GM23338 (cell line): ENCODE measurements around the gene TSPO2. TPM values are rescaled to one million over a fixed set of nuclear protein-coding genes. Genes with fewer than 3 reads are reported as not detected.
"Not testable (repeated sequence)": the region's sequence is repeated elsewhere in the genome, so short reads cannot be mapped to it uniquely, and the experiment has no call there.

Experiments used
- ATAC-seq: fragments of 200-7000 bp; cut with Tn5 transposase; 3 replicates; pipeline ENCODE4 v1.9.1; 2020
- DNase-seq: peaks from one replicate; pipeline ENCODE4 v3.0.0-alpha.2; 2015; ENCODE audit warnings: low spot score
- H2AFZ ChIP-seq: fragments of 200-600 bp; sonication (generic); 2 replicates; pipeline ENCODE4 v1.8.0; 2016; ENCODE audit warnings: antibody characterized with exemption, mild to moderate bottlenecking, moderate library complexity
- H3F3A ChIP-seq: fragments of 200-600 bp; sonication (generic); replicated peaks from 2 replicates; pipeline ENCODE4 v1.8.0; 2017; ENCODE audit warnings: antibody characterized with exemption, mixed run types, low read depth
- H3K27ac ChIP-seq: fragments of 200-600 bp; sonication (generic); 2 replicates; pipeline ENCODE4 v1.6.1; 2016; ENCODE audit warnings: low read depth
- H3K27me3 ChIP-seq: fragments of 200-600 bp; sonication (generic); 2 replicates; pipeline ENCODE4 v1.8.0; 2016; ENCODE audit warnings: mild to moderate bottlenecking, mixed run types, moderate library complexity; ENCODE audit not compliant: insufficient read depth
- H3K36me3 ChIP-seq: fragments of 200-600 bp; sonication (generic); 2 replicates; pipeline ENCODE4 v1.8.0; 2016; ENCODE audit warnings: mild to moderate bottlenecking; ENCODE audit not compliant: insufficient read depth
- H3K4me1 ChIP-seq: fragments of 200-600 bp; sonication (generic); 2 replicates; pipeline ENCODE4 v1.8.0; 2016; ENCODE audit warnings: mild to moderate bottlenecking, moderate library complexity; ENCODE audit not compliant: insufficient read depth
- H3K4me2 ChIP-seq: fragments of 200-600 bp; sonication (generic); 2 replicates; pipeline ENCODE4 v1.7.1; 2017; ENCODE audit warnings: mixed run types
- H3K4me3 ChIP-seq: fragments of 200-600 bp; sonication (generic); 2 replicates; pipeline ENCODE4 v1.6.1; 2016; ENCODE audit warnings: mixed run types
- H3K79me2 ChIP-seq: fragments of 200-600 bp; sonication (generic); replicated peaks from 2 replicates; pipeline ENCODE4 v1.8.0; 2017; ENCODE audit warnings: mild to moderate bottlenecking; ENCODE audit not compliant: insufficient read depth
- H3K9me2 ChIP-seq: fragments of 200-600 bp; sonication (generic); 2 replicates; pipeline ENCODE4 v1.8.0; 2017; ENCODE audit not compliant: insufficient read depth
- H4K20me1 ChIP-seq: fragments of 200-600 bp; sonication (generic); replicated peaks from 2 replicates; pipeline ENCODE4 v1.8.0; 2017; ENCODE audit warnings: mild to moderate bottlenecking; ENCODE audit not compliant: insufficient read depth
- H3K27ac Mint-ChIP-seq: 2 replicates; pipeline ENCODE4 v1.8.0; 2020; ENCODE audit warnings: inconsistent platforms, mild to moderate bottlenecking, moderate library complexity, mixed read lengths
- H3K27me3 Mint-ChIP-seq: 3 replicates; pipeline ENCODE4 v1.8.0; 2022; ENCODE audit warnings: low read depth, mild to moderate bottlenecking, moderate library complexity, mixed read lengths, inconsistent platforms; ENCODE audit not compliant: insufficient read depth, poor library complexity
- H3K36me3 Mint-ChIP-seq: 3 replicates; pipeline ENCODE4 v1.8.0; 2021; ENCODE audit warnings: low read depth, mild to moderate bottlenecking, inconsistent platforms, moderate library complexity, mixed read lengths
- H3K4me1 Mint-ChIP-seq: 3 replicates; pipeline ENCODE4 v1.8.0; 2020; ENCODE audit warnings: mild to moderate bottlenecking, inconsistent platforms, mixed read lengths
- H3K4me3 Mint-ChIP-seq: 3 replicates; pipeline ENCODE4 v1.8.0; 2021; ENCODE audit warnings: moderate library complexity, mild to moderate bottlenecking, inconsistent platforms, mixed read lengths
- H3K9me3 Mint-ChIP-seq: 3 replicates; pipeline ENCODE4 v1.8.0; 2020; ENCODE audit warnings: moderate library complexity, mild to moderate bottlenecking, inconsistent platforms, mixed read lengths
- CREB1 ChIP-seq: fragments of 250-450 bp; sonication (Bioruptor Pico); IDR thresholded peaks from 2 replicates; pipeline ENCODE4 v1.5.0; 2020; ENCODE audit warnings: low read depth, mild to moderate bottlenecking, moderate library complexity
- JUNB ChIP-seq: IDR thresholded peaks from one replicate; pipeline ENCODE4 v1.6.1; 2016; ENCODE audit warnings: antibody characterized with exemption; ENCODE audit not compliant: unreplicated experiment
- NANOG ChIP-seq: IDR thresholded peaks from 2 replicates; pipeline ENCODE4 v1.6.1; 2016; ENCODE audit warnings: antibody characterized with exemption, borderline replicate concordance
- POLR2AphosphoS5 ChIP-seq: IDR thresholded peaks from 2 replicates; pipeline ENCODE4 v1.6.1; 2016; ENCODE audit warnings: antibody characterized with exemption, low read depth
- STAT1 ChIP-seq: IDR thresholded peaks from one replicate; pipeline ENCODE4 v1.6.1; 2016; ENCODE audit warnings: antibody characterized with exemption; ENCODE audit not compliant: unreplicated experiment
- ZNF114 ChIP-seq: fragments of 250-450 bp; sonication (Bioruptor Pico); IDR thresholded peaks from 2 replicates; pipeline ENCODE4 v1.5.0; 2020; ENCODE audit warnings: mild to moderate bottlenecking, moderate library complexity
- ZNF331 ChIP-seq: fragments of 250-450 bp; sonication (Bioruptor Pico); IDR thresholded peaks from 2 replicates; pipeline ENCODE4 v1.5.0; 2020; ENCODE audit warnings: low read depth, mild to moderate bottlenecking, moderate library complexity
- polyA plus RNA-seq: library from polyadenylated mRNA; unstranded; fragments of >200 nt; fragmentation: Nextera tagmentation; extraction: Ambion mirVana; gene quantifications from 2 replicates; pipeline ENCODE4 v1.2.1, GENCODE V29; 2016
- total RNA-seq: library from RNA; depleted of rRNA; stranded (reverse); fragments of >200 nt; shearing (Covaris generic); gene quantifications from 2 replicates; pipeline ENCODE4 v1.2.3, GENCODE V29; 2014
- TF ChIP-seq, protein P1 (sequence below): fragments of 250-450 bp; sonication (Bioruptor Pico); IDR thresholded peaks from 2 replicates; pipeline ENCODE4 v1.5.0; 2020; ENCODE audit warnings: mild to moderate bottlenecking, moderate library complexity
- TF ChIP-seq, protein P2 (sequence below), 2 experiments: fragments of 200-600 bp in 1 of 2; sonication (generic) in 1 of 2; conservative IDR thresholded peaks; 2 replicates each; pipeline versions ENCODE4 v1.5.1 to v1.6.1; 2016 to 2017; ENCODE audit warnings: antibody characterized with exemption in 2 of 2, low read depth in 2 of 2, mild to moderate bottlenecking in 2 of 2, moderate library complexity in 1 of 2

TSPO2 gene
- total and polyA plus RNA-seq, 2 experiments from 2014 or later: 0.31 TPM; not detected in 1

DNA sequence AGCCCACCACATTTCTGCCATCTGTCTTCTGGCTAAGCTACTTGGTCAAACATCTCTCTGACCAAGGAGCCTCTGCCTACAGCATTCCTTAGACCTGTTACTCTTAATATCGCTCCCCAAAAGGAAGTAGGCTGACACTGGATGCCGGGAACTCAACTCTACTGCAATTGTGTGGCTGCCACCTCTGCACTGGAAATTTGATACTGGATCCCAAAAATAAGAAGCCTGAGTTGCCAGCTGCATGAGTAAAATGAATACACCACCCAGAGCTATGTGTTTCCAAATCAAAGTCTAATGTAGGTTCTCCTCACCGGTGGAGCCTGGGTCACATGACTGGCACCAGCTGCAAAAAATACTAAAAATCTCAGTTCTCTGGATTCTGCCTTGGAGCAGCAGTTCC lies 40.1 kb upstream of the TSPO2 start:
- H3K27ac Mint-ChIP-seq: no peak overlapping the region
- no peak overlapping the region for H2AFZ ChIP-seq

GRCh38 chr6:41006217-41006616 lies 36.0 kb upstream of the TSPO2 start:
- not testable (repeated sequence) for H3K27me3 Mint-ChIP-seq, H2AFZ ChIP-seq, H3K4me3 Mint-ChIP-seq, H3K4me3 ChIP-seq, H3K36me3 ChIP-seq, H3F3A ChIP-seq, H3K27ac ChIP-seq, H3K27ac Mint-ChIP-seq, H3K79me2 ChIP-seq, H4K20me1 ChIP-seq, H3K27me3 ChIP-seq, H3K36me3 Mint-ChIP-seq, H3K9me3 Mint-ChIP-seq, H3K4me1 ChIP-seq, H3K4me2 ChIP-seq
- peak; percentile 86 for DNase-seq
- TF ChIP-seq CREB1 (CRISPR knock-in tag): peak; percentile 44; the same call in 1 of the 2 replicates
- TF ChIP-seq, protein P1, sequence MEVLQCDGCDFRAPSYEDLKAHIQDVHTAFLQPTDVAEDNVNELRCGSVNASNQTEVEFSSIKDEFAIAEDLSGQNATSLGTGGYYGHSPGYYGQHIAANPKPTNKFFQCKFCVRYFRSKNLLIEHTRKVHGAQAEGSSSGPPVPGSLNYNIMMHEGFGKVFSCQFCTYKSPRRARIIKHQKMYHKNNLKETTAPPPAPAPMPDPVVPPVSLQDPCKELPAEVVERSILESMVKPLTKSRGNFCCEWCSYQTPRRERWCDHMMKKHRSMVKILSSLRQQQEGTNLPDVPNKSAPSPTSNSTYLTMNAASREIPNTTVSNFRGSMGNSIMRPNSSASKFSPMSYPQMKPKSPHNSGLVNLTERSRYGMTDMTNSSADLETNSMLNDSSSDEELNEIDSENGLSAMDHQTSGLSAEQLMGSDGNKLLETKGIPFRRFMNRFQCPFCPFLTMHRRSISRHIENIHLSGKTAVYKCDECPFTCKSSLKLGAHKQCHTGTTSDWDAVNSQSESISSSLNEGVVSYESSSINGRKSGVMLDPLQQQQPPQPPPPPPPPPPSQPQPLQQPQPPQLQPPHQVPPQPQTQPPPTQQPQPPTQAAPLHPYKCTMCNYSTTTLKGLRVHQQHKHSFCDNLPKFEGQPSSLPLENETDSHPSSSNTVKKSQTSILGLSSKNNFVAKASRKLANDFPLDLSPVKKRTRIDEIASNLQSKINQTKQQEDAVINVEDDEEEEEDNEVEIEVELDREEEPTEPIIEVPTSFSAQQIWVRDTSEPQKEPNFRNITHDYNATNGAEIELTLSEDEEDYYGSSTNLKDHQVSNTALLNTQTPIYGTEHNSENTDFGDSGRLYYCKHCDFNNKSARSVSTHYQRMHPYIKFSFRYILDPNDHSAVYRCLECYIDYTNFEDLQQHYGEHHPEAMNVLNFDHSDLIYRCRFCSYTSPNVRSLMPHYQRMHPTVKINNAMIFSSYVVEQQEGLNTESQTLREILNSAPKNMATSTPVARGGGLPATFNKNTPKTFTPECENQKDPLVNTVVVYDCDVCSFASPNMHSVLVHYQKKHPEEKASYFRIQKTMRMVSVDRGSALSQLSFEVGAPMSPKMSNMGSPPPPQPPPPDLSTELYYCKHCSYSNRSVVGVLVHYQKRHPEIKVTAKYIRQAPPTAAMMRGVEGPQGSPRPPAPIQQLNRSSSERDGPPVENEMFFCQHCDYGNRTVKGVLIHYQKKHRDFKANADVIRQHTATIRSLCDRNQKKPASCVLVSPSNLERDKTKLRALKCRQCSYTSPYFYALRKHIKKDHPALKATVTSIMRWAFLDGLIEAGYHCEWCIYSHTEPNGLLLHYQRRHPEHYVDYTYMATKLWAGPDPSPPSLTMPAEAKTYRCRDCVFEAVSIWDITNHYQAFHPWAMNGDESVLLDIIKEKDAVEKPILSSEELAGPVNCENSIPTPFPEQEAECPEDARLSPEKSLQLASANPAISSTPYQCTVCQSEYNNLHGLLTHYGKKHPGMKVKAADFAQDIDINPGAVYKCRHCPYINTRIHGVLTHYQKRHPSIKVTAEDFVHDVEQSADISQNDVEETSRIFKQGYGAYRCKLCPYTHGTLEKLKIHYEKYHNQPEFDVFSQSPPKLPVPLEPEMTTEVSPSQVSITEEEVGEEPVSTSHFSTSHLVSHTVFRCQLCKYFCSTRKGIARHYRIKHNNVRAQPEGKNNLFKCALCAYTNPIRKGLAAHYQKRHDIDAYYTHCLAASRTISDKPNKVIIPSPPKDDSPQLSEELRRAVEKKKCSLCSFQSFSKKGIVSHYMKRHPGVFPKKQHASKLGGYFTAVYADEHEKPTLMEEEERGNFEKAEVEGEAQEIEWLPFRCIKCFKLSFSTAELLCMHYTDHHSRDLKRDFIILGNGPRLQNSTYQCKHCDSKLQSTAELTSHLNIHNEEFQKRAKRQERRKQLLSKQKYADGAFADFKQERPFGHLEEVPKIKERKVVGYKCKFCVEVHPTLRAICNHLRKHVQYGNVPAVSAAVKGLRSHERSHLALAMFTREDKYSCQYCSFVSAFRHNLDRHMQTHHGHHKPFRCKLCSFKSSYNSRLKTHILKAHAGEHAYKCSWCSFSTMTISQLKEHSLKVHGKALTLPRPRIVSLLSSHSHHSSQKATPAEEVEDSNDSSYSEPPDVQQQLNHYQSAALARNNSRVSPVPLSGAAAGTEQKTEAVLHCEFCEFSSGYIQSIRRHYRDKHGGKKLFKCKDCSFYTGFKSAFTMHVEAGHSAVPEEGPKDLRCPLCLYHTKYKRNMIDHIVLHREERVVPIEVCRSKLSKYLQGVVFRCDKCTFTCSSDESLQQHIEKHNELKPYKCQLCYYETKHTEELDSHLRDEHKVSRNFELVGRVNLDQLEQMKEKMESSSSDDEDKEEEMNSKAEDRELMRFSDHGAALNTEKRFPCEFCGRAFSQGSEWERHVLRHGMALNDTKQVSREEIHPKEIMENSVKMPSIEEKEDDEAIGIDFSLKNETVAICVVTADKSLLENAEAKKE (CRISPR knock-in tag): peak; percentile 72; the same call in 1 of the 2 replicates
- TF ChIP-seq, protein P2, sequence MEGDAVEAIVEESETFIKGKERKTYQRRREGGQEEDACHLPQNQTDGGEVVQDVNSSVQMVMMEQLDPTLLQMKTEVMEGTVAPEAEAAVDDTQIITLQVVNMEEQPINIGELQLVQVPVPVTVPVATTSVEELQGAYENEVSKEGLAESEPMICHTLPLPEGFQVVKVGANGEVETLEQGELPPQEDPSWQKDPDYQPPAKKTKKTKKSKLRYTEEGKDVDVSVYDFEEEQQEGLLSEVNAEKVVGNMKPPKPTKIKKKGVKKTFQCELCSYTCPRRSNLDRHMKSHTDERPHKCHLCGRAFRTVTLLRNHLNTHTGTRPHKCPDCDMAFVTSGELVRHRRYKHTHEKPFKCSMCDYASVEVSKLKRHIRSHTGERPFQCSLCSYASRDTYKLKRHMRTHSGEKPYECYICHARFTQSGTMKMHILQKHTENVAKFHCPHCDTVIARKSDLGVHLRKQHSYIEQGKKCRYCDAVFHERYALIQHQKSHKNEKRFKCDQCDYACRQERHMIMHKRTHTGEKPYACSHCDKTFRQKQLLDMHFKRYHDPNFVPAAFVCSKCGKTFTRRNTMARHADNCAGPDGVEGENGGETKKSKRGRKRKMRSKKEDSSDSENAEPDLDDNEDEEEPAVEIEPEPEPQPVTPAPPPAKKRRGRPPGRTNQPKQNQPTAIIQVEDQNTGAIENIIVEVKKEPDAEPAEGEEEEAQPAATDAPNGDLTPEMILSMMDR (conservative IDR thresholded peaks at IDR 0.05; ENCODE audit: low read depth in 2 of 2): peak; percentile 78 to 82
- H3K4me1 Mint-ChIP-seq: peaks cover 11% of the 10 kb centered on the region
- ATAC-seq: peak; percentile 94
- H3K9me2 ChIP-seq: peaks cover 12% of the 10 kb centered on the region; the same call in 1 of the 2 replicates

More for the DNA sequence above, 40.1 kb upstream of the TSPO2 start:
- Mint-ChIP-seq H3K36me3 (no peaks in the 10 kb centered on the region; the same call in 2 of the 3 replicates), H3K4me1 (peaks cover 47% of the 10 kb centered on the region), H3K4me3 (no peak overlapping the region), H3K9me3 (no peaks in the 10 kb centered on the region), H3K27me3 (peaks cover 3% of the 10 kb centered on the region)
- Histone ChIP-seq H3F3A (no peaks in the 10 kb centered on the region; the same call in 1 of the 2 replicates), H4K20me1 (no peaks in the 10 kb centered on the region), H3K4me2 (no peak overlapping the region), H3K36me3 (no peaks in the 10 kb centered on the region), H3K79me2 (no peaks in the 10 kb centered on the region), H3K9me2 (peaks cover 12% of the 10 kb centered on the region), H3K27me3 (no peaks in the 10 kb centered on the region), H3K27ac (no peak overlapping the region), H3K4me1 (peaks cover 21% of the 10 kb centered on the region), H3K4me3 (no peak overlapping the region)
- TF ChIP-seq ZNF114 (CRISPR knock-in tag): no peak
- no peak for TF ChIP-seq ZNF331 (CRISPR knock-in tag)
- no peak for TF ChIP-seq STAT1
- no peak for TF ChIP-seq JUNB
- TF ChIP-seq NANOG: no peak
- no peak for TF ChIP-seq POLR2AphosphoS5
- no peak for ATAC-seq
- no peak for DNase-seq

DNA sequence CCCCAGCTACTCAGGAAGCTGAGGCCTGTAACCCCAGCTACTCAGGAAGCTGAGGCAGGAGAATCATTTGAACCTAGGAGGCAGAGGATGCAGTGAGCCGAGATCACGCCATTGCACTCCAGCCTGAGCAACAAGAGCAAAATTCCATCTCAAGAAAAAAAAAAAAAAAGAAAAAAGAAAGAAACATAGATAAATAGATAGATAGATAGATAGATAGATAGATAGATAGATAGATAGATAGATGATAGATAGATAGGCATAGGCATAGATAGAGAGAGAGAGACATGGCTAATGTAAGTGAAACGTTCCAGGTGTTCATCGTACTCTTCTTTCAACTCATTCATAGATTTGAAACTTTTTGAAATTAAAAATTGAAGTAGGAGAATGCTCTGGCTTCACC lies 35.3 kb upstream of the TSPO2 start:
- not testable (repeated sequence) for H3K9me3 Mint-ChIP-seq, H3K4me3 ChIP-seq, H3K79me2 ChIP-seq, H3K27ac Mint-ChIP-seq, H3K27me3 ChIP-seq, H3K4me2 ChIP-seq, H2AFZ ChIP-seq, H3K36me3 ChIP-seq, H3K4me1 Mint-ChIP-seq, DNase-seq, H4K20me1 ChIP-seq, H3K4me3 Mint-ChIP-seq, H3K4me1 ChIP-seq, H3K27me3 Mint-ChIP-seq, H3K36me3 Mint-ChIP-seq, ATAC-seq, H3K27ac ChIP-seq, H3F3A ChIP-seq
- peaks cover 11% of the 10 kb centered on the region; the same call in 1 of the 2 replicates for H3K9me2 ChIP-seq
